ENCODE results near the gene PSMB11. TPM values are rescaled to one million over a fixed set of nuclear protein-coding genes. Genes with fewer than 3 reads are reported as not detected.

PSMB11 gene
- total RNA-seq, 4 donors from 2014 or later, result not detected

DNA sequence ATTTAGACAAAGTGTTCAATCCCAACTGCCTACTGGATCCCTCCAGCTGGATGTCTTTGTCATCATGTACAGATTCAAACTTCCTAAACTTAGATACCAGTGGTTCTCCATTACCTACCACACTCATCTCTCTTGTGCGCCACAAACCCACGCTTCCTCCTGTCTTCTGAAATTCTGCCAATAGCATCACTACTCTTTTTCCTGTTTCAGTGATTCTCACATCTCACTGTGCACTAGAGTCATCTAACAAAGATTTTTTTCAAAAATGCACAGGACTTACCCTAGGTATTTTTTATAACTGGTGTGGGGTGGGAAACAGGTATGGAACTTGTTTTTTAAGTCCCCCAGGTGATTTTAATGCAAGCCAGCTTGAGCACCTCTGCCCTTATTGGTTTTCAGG, 13.2 kb upstream of the PSMB11 start:
- Histone ChIP-seq H3K36me3 (peaks cover 75% of the 10 kb centered on the region), H3K27me3 (no peaks in the 10 kb centered on the region), H3K27ac (no peak overlapping the region), H3K4me1 (peaks cover 11% of the 10 kb centered on the region), H3K4me3 (no peak overlapping the region), H3K9me3 (no peaks in the 10 kb centered on the region)
- TF ChIP-seq CTCF (IDR thresholded peaks at IDR 0.05), result no peak
- TF ChIP-seq POLR2AphosphoS5 (IDR thresholded peaks at IDR 0.05), result no peak
- no peak for TF ChIP-seq EP300 (IDR thresholded peaks at IDR 0.05)
- TF ChIP-seq POLR2A (IDR thresholded peaks at IDR 0.05), result no peak
- 70% methylated on average over 2 of the region's 2 CpGs for WGBS
- DNase-seq (ENCODE audit: low spot score in 2 of 2), result no peak

GRCh38 chr14:23030936-23031335, 11.1 kb upstream of the PSMB11 start:
- no peak for DNase-seq (ENCODE audit: low spot score in 2 of 2)
- no peaks in the 10 kb centered on the region for H3K9me3 ChIP-seq
- no peak overlapping the region for H3K4me3 ChIP-seq
- WGBS, result 97% methylated on average over 4 of the region's 4 CpGs
- H3K36me3 ChIP-seq, result peaks cover 66% of the 10 kb centered on the region
- no peak overlapping the region for H3K27ac ChIP-seq
- H3K4me1 ChIP-seq, result peaks cover 17% of the 10 kb centered on the region
- no peak for TF ChIP-seq EP300 (IDR thresholded peaks at IDR 0.05)
- TF ChIP-seq CTCF (IDR thresholded peaks at IDR 0.05), result no peak
- no peak for TF ChIP-seq POLR2AphosphoS5 (IDR thresholded peaks at IDR 0.05)
- TF ChIP-seq POLR2A (IDR thresholded peaks at IDR 0.05), result no peak
- H3K27me3 ChIP-seq, result no peaks in the 10 kb centered on the region

GRCh38 chr14:23033251-23033727, 8.7 kb upstream of the PSMB11 start:
- 94% methylated on average over 10 of the region's 10 CpGs for WGBS
- peaks cover 17% of the 10 kb centered on the region for H3K4me1 ChIP-seq
- no peaks in the 10 kb centered on the region for H3K9me3 ChIP-seq
- H3K27me3 ChIP-seq, result no peaks in the 10 kb centered on the region
- no peak for TF ChIP-seq EP300 (IDR thresholded peaks at IDR 0.05)
- TF ChIP-seq POLR2A (IDR thresholded peaks at IDR 0.05), result no peak
- no peak for TF ChIP-seq POLR2AphosphoS5 (IDR thresholded peaks at IDR 0.05)
- peaks cover 46% of the 10 kb centered on the region for H3K36me3 ChIP-seq
- H3K27ac ChIP-seq, result no peak overlapping the region
- DNase-seq (ENCODE audit: low spot score in 2 of 2), result no peak
- H3K4me3 ChIP-seq, result peak overlapping the region; percentile 70

GRCh38 chr14:23033801-23034497, 8.1 kb upstream of the PSMB11 start:
- Histone ChIP-seq H3K27ac (peak overlapping the region; percentile 93), H3K4me1 (peaks cover 14% of the 10 kb centered on the region), H3K4me3 (peak overlapping the region; percentile 70), H3K9me3 (no peaks in the 10 kb centered on the region), H3K36me3 (peaks cover 40% of the 10 kb centered on the region), H3K27me3 (no peaks in the 10 kb centered on the region)
- TF ChIP-seq POLR2A (IDR thresholded peaks at IDR 0.05) (no peak), POLR2AphosphoS5 (IDR thresholded peaks at IDR 0.05) (no peak), CTCF (IDR thresholded peaks at IDR 0.05) (no peak), EP300 (IDR thresholded peaks at IDR 0.05) (no peak)
- WGBS, result 39% methylated on average over 17 of the region's 17 CpGs
- DNase-seq (ENCODE audit: low spot score in 2 of 2), result no peak

DNA sequence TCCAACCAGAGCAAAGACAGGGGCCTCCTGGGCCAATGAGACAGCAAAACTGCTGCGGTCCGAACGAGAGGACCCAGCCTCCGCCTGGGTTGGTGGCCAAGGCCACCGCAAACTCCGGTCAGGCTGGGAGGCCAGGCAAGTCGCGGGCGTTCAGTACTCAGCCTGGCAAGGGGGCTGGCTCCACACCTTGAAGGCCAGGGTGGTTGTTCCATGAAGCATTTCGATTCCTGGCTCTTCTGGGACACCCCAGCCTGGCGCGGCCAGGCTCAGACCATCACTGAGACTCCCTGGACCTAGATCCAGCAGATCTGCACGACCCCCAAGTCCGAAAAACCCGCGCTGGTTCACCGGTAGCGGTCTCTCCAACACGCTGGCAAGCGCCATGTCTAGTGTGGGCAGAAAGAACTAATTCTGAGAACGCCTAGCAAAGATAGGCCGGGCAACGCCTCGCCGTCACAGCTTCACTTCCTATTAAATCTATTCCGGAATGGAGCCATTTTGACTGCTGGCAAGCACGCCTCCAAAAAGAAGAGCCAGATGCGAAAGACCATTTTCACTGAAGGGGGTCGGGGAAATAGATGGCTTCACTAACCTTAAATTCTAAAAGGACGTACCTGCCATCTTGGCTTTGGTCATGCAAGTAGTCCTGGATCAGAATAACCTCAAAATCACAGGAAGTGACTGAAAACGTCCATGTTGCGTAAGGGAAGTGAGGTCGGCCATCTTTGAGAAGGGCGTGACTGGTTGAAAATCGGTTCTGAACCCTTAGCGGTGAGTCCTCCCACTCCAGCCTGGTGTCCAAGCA, 7.3 kb upstream of the PSMB11 start, which contains the start of gene PSMB5:
Gene PSMB5, minus strand, starts transcription at position 403 of the 805 bp plus-strand sequence. Its CDS starts 19 bp downstream, at position 384.
- peak in 2 of 3 donors; percentile 11 to 92 for TF ChIP-seq POLR2AphosphoS5 (IDR thresholded peaks at IDR 0.05)
- TF ChIP-seq POLR2A (IDR thresholded peaks at IDR 0.05), result peak in 1 of 2 donors; percentile 46
- no peak for TF ChIP-seq CTCF (IDR thresholded peaks at IDR 0.05)
- peaks cover 12% of the 10 kb centered on the region for H3K4me1 ChIP-seq
- H3K27me3 ChIP-seq, result no peaks in the 10 kb centered on the region
- peak within 1 kb of the TSS; percentile 93 for H3K27ac ChIP-seq
- 0% methylated on average over 28 of the region's 36 CpGs for WGBS
- peak within 1 kb of the TSS; percentile 70 for H3K4me3 ChIP-seq
- H3K9me3 ChIP-seq, result no peaks in the 10 kb centered on the region
- H3K36me3 ChIP-seq, result peaks cover 34% of the 10 kb centered on the region
- DNase-seq (ENCODE audit: low spot score in 2 of 2), result peak; percentile 94 to 96

Data from suprapubic skin (tissue), 4 donors.